ENCODE measurements around the gene BCS1L.

Gene BCS1L

GRCh38 chr2:218623366-218623705 is 36.1 kb upstream of the BCS1L start:
- in situ Hi-C loops (cut with MboI; ENCODE audit: low pct_unique_long_range_greater_than_20kb, low sequenced_read_pairs, unreplicated experiment) = no loop called here
- no peak for DNase-seq (ENCODE audit: low spot score)
- TF ChIP-seq CTCF (IDR thresholded peaks at IDR 0.05; ENCODE audit: extremely low read depth, insufficient read depth, missing control alignments) = no peak

- in situ Hi-C loops (cut with MboI; ENCODE audit: low pct_unique_long_range_greater_than_20kb, low sequenced_read_pairs, unreplicated experiment) = no loop called here
- no peak for TF ChIP-seq CTCF (IDR thresholded peaks at IDR 0.05; ENCODE audit: extremely low read depth, insufficient read depth, missing control alignments)
- no peak for DNase-seq (ENCODE audit: low spot score)
Measured at GRCh38 chr2:218626369-218626768, 33.1 kb upstream of the BCS1L start.

- TF ChIP-seq CTCF (IDR thresholded peaks at IDR 0.05; ENCODE audit: extremely low read depth, insufficient read depth, missing control alignments) = no peak
- in situ Hi-C loops (cut with MboI; ENCODE audit: low pct_unique_long_range_greater_than_20kb, low sequenced_read_pairs, unreplicated experiment) = no loop called here
- DNase-seq (ENCODE audit: low spot score) = no peak
Measured at GRCh38 chr2:218627939-218628338, 31.5 kb upstream of the BCS1L start.

- TF ChIP-seq CTCF (IDR thresholded peaks at IDR 0.05; ENCODE audit: extremely low read depth, insufficient read depth, missing control alignments) = no peak
- no peak for DNase-seq (ENCODE audit: low spot score)
- in situ Hi-C loops (cut with MboI; ENCODE audit: low pct_unique_long_range_greater_than_20kb, low sequenced_read_pairs, unreplicated experiment) = no loop called here
Measured at GRCh38 chr2:218631837-218632236, 27.6 kb upstream of the BCS1L start.

GRCh38 chr2:218635719-218636118 is 23.8 kb upstream of the BCS1L start:
- no peak for DNase-seq (ENCODE audit: low spot score)
- in situ Hi-C loops (cut with MboI; ENCODE audit: low pct_unique_long_range_greater_than_20kb, low sequenced_read_pairs, unreplicated experiment) = no loop called here
- no peak for TF ChIP-seq CTCF (IDR thresholded peaks at IDR 0.05; ENCODE audit: extremely low read depth, insufficient read depth, missing control alignments)

- in situ Hi-C loops (cut with MboI; ENCODE audit: low pct_unique_long_range_greater_than_20kb, low sequenced_read_pairs, unreplicated experiment) = no loop called here
Measured at GRCh38 chr2:218638372-218638771, 21.1 kb upstream of the BCS1L start.

More at GRCh38 chr2:218638372-218638771, 21.1 kb upstream of the BCS1L start:
- DNase-seq (ENCODE audit: low spot score) = no peak
- no peak for TF ChIP-seq CTCF (IDR thresholded peaks at IDR 0.05; ENCODE audit: extremely low read depth, insufficient read depth, missing control alignments)

Measured in GM13977 (cell line).